ENCODE results near the gene GRK3. TPM values are rescaled to one million over a fixed set of nuclear protein-coding genes. Genes with fewer than 3 reads are reported as not detected.
"Not testable (repeated sequence)": the region's sequence is repeated elsewhere in the genome, so short reads cannot be mapped to it uniquely, and the experiment has no call there.

GRK3 gene
- total RNA-seq, 1 donor from 2014 or later = 6.3 TPM

DNA sequence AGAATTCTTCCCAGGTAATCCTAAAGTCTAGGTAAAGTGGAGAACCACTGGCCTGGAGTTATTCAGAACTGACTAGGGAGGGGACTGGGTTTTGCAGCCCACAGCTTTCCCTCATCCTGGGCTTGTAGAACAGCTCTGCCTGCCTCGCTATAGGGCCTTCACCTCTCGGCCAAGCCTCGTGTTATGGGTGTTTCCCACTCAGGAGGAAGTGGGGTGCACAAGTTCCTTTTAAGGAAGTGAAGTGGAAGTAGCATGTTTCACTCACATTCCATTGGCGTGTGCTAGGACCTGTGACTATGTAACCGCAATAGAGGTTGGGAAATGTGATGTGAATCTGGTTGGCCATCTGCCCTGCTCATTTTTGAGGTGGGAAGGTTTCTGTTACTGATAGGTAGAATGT lies 20.5 kb downstream of the GRK3 start:
- H3K4me3 ChIP-seq (ENCODE audit: low read length in 3 of 3); H3K27ac ChIP-seq (ENCODE audit: low read depth, low read length); H3K9ac ChIP-seq (ENCODE audit: low read depth in 1 of 3, low read length in 3 of 3): not testable (repeated sequence)

DNA sequence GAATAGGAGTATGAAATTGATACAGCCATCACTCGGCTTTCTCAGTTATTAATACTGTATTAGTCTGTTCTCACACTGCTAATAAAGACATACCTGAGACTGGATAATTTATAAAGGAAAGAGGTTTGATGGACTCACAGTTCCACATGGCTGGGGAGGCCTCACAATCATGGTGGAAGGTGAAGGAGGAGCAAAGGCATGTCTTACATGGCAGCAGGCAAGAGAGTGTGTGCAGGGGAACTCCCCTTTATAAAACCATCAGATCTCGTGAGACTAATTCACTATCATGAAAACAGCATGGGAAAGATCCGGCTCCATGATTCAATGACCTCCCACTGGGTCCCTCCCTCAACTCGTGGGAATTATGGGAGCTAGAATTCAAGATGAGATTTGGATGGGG lies 25.2 kb downstream of the GRK3 start:
- H3K27me3 ChIP-seq (ENCODE audit: control insufficient read depth in 3 of 3, insufficient read depth in 3 of 3, low read length in 3 of 3); H3K9me3 ChIP-seq (ENCODE audit: control insufficient read depth in 3 of 3, low read length in 3 of 3); H3K9ac ChIP-seq (ENCODE audit: low read depth in 1 of 3, low read length in 3 of 3); H3K4me3 ChIP-seq (ENCODE audit: low read length in 3 of 3); H3K27ac ChIP-seq (ENCODE audit: low read depth, low read length); H3K4me1 ChIP-seq (ENCODE audit: control insufficient read depth in 3 of 3, insufficient read depth in 3 of 3, low read length in 3 of 3); H3K36me3 ChIP-seq (ENCODE audit: control insufficient read depth in 3 of 3, insufficient read depth in 3 of 3, low read length in 3 of 3): not testable (repeated sequence)

More for the DNA sequence above, 20.5 kb downstream of the GRK3 start:
- H3K9me3 ChIP-seq (ENCODE audit: control insufficient read depth in 3 of 3, low read length in 3 of 3); H3K4me1 ChIP-seq (ENCODE audit: control insufficient read depth in 3 of 3, insufficient read depth in 3 of 3, low read length in 3 of 3); H3K27me3 ChIP-seq (ENCODE audit: control insufficient read depth in 3 of 3, insufficient read depth in 3 of 3, low read length in 3 of 3); H3K36me3 ChIP-seq (ENCODE audit: control insufficient read depth in 3 of 3, insufficient read depth in 3 of 3, low read length in 3 of 3): not testable (repeated sequence)

DNA sequence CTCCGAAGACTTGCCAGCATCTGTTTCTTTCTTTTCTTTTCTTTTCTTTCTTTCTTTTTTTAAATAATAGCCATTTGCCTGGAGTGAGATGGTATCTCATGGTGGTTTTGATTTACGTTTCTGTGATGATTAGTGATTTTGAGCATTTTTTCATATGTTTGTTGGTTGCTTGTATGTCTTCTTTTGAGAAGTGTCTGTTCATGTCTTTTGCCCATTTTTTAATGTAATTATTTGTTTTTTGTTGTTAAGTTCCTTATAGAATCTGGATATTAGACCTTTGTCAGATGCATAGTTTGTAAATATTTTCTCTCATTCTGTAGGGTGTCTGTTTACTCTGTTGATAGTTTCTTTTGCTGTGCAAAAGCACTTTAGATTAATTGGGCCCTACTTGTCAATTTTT lies 28.8 kb downstream of the GRK3 start:
- not testable (repeated sequence) for H3K9ac ChIP-seq (ENCODE audit: low read depth in 1 of 3, low read length in 3 of 3); H3K36me3 ChIP-seq (ENCODE audit: control insufficient read depth in 3 of 3, insufficient read depth in 3 of 3, low read length in 3 of 3); H3K9me3 ChIP-seq (ENCODE audit: control insufficient read depth in 3 of 3, low read length in 3 of 3); H3K27me3 ChIP-seq (ENCODE audit: control insufficient read depth in 3 of 3, insufficient read depth in 3 of 3, low read length in 3 of 3); H3K4me3 ChIP-seq (ENCODE audit: low read length in 3 of 3); H3K4me1 ChIP-seq (ENCODE audit: control insufficient read depth in 3 of 3, insufficient read depth in 3 of 3, low read length in 3 of 3); H3K27ac ChIP-seq (ENCODE audit: low read depth, low read length)

DNA sequence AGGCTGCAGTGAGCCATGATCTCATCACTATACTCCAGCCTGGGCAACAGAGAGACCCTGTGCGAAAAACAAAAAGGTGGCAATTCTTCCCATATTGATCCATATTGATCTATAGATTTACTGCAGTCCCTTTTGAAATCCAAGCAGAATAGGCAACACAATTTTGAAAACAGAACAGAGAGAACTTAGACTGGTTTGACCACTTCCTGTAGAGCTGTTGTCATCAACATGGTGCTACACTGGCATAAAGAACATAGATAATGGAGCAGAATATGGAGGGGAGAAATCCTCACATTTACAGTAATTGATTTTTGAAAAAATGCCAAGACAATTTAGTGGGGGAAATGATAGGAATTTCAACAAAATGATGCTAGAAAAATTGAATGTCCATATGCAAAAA lies 34.1 kb downstream of the GRK3 start:
- Histone ChIP-seq H3K9me3 (ENCODE audit: control insufficient read depth in 3 of 3, low read length in 3 of 3) (no peaks in the 10 kb centered on the region), H3K9ac (ENCODE audit: low read depth in 1 of 3, low read length in 3 of 3) (no peak overlapping the region), H3K36me3 (ENCODE audit: control insufficient read depth in 3 of 3, insufficient read depth in 3 of 3, low read length in 3 of 3) (no peaks in the 10 kb centered on the region), H3K4me1 (ENCODE audit: control insufficient read depth in 3 of 3, insufficient read depth in 3 of 3, low read length in 3 of 3) (no peaks in the 10 kb centered on the region), H3K27me3 (ENCODE audit: control insufficient read depth in 3 of 3, insufficient read depth in 3 of 3, low read length in 3 of 3) (no peaks in the 10 kb centered on the region), H3K27ac (ENCODE audit: low read depth, low read length) (no peak overlapping the region), H3K4me3 (ENCODE audit: low read length in 3 of 3) (no peak overlapping the region)

DNA sequence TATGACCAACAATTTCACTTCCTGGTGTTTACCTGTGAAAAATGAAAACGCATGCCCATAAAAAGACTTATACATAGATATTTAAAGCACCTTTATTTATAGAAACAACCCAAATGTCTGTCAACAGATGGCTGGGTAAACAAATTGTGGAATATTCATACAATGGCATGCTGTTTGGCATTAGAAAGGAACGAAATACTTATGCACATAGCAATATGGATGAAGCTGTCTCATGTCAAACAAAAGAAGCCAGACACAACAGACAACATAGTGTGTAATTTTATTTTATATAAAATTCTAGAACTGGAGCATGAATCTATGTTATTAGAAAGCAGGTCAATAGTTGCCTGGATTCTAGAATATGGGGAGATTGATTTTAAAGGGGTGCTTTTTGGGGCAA lies 38.0 kb downstream of the GRK3 start:
- Histone ChIP-seq H3K9me3 (ENCODE audit: control insufficient read depth in 3 of 3, low read length in 3 of 3) (no peaks in the 10 kb centered on the region), H3K4me3 (ENCODE audit: low read length in 3 of 3) (no peak overlapping the region), H3K36me3 (ENCODE audit: control insufficient read depth in 3 of 3, insufficient read depth in 3 of 3, low read length in 3 of 3) (no peaks in the 10 kb centered on the region), H3K4me1 (ENCODE audit: control insufficient read depth in 3 of 3, insufficient read depth in 3 of 3, low read length in 3 of 3) (no peaks in the 10 kb centered on the region), H3K27ac (ENCODE audit: low read depth, low read length) (no peak overlapping the region), H3K9ac (ENCODE audit: low read depth in 1 of 3, low read length in 3 of 3) (no peak overlapping the region), H3K27me3 (ENCODE audit: control insufficient read depth in 3 of 3, insufficient read depth in 3 of 3, low read length in 3 of 3) (no peaks in the 10 kb centered on the region)

DNA sequence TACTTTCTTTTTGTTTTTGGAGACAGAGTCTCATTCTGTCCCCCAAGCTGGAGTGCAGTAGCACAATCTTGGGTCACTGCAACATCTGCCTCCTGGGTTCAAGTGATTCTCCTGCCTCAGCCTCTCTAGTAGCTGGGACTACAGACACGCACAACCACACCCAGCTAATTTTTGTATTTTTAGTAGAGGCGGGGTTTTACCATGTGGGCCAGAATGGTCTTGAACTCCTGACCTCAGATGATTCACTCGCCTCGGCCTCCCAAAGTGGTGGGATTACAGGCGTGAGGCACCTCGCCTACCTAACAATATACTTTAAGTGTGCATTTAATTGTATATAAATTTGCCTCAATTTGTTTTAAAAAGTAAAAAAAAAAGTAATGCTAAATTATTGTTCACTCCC lies 38.4 kb downstream of the GRK3 start:
- no peaks in the 10 kb centered on the region for H3K27me3 ChIP-seq (ENCODE audit: control insufficient read depth in 3 of 3, insufficient read depth in 3 of 3, low read length in 3 of 3)
- H3K9me3 ChIP-seq (ENCODE audit: control insufficient read depth in 3 of 3, low read length in 3 of 3) = no peaks in the 10 kb centered on the region
- H3K9ac ChIP-seq (ENCODE audit: low read depth in 1 of 3, low read length in 3 of 3) = no peak overlapping the region
- no peaks in the 10 kb centered on the region for H3K4me1 ChIP-seq (ENCODE audit: control insufficient read depth in 3 of 3, insufficient read depth in 3 of 3, low read length in 3 of 3)
- H3K4me3 ChIP-seq (ENCODE audit: low read length in 3 of 3) = no peak overlapping the region
- H3K36me3 ChIP-seq (ENCODE audit: control insufficient read depth in 3 of 3, insufficient read depth in 3 of 3, low read length in 3 of 3) = no peaks in the 10 kb centered on the region
- H3K27ac ChIP-seq (ENCODE audit: low read depth, low read length) = no peak overlapping the region

DNA sequence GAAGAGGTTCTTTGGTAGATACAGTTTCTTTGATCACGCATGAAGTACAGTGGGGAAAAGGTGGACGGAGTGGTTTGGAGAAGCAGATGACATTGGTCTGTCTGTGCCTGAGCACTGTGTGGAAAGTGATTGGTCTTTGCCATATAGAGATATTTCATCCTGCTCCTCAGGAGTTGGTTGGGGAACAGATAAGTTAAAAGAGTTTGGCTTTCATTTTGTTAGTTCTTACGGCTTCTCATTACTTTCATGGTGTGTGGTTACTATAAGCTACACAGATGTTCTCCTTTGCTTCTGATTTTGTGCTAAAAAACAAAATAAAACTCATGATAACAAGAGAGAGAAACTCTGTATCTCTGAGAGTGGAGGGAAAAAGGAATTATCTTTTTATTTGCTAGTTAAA lies 40.7 kb downstream of the GRK3 start:
- H3K4me1 ChIP-seq (ENCODE audit: control insufficient read depth in 3 of 3, insufficient read depth in 3 of 3, low read length in 3 of 3); H3K9ac ChIP-seq (ENCODE audit: low read depth in 1 of 3, low read length in 3 of 3); H3K27ac ChIP-seq (ENCODE audit: low read depth, low read length); H3K4me3 ChIP-seq (ENCODE audit: low read length in 3 of 3); H3K9me3 ChIP-seq (ENCODE audit: control insufficient read depth in 3 of 3, low read length in 3 of 3); H3K36me3 ChIP-seq (ENCODE audit: control insufficient read depth in 3 of 3, insufficient read depth in 3 of 3, low read length in 3 of 3); H3K27me3 ChIP-seq (ENCODE audit: control insufficient read depth in 3 of 3, insufficient read depth in 3 of 3, low read length in 3 of 3): not testable (repeated sequence)

DNA sequence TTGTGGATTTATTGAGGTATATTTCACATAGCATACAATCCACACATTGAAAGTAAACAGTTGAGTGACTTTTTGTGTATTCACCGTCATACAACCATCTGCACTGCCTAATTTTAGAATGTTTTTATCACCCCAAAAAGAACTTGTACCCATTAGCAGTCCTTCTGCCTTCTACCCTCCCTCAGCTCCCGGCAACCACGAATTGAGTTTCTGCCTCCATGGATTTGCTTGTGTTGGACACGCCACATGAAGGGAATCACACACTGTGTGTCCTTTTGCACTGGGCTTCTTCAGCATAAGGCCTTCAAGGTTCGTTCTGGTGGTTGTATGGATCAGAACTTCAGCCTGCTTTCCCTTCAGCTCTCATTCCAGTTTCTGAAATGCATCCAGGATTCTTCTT lies 41.1 kb downstream of the GRK3 start:
- H3K27ac ChIP-seq (ENCODE audit: low read depth, low read length); H3K4me3 ChIP-seq (ENCODE audit: low read length in 3 of 3); H3K36me3 ChIP-seq (ENCODE audit: control insufficient read depth in 3 of 3, insufficient read depth in 3 of 3, low read length in 3 of 3); H3K27me3 ChIP-seq (ENCODE audit: control insufficient read depth in 3 of 3, insufficient read depth in 3 of 3, low read length in 3 of 3); H3K9ac ChIP-seq (ENCODE audit: low read depth in 1 of 3, low read length in 3 of 3); H3K4me1 ChIP-seq (ENCODE audit: control insufficient read depth in 3 of 3, insufficient read depth in 3 of 3, low read length in 3 of 3); H3K9me3 ChIP-seq (ENCODE audit: control insufficient read depth in 3 of 3, low read length in 3 of 3): not testable (repeated sequence)

DNA sequence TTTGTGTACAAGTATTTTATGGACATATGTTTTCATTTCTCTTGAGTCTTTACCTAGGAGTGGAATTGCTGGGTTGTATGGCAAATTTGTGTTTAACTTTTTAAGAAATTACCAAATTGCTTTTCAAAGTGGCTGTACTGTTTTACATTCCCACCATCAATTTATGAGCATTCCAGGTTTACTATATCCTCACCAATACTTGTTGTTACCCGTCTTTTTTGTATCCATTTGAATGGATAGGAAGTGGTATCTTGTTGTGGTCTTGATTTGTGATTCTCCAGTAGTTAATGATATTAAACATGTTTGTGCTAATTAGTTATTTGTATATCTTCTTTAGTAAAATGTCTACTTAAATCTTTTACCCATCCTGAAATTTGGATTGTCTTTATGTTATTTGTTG lies 46.8 kb downstream of the GRK3 start:
- H3K36me3 ChIP-seq (ENCODE audit: control insufficient read depth in 3 of 3, insufficient read depth in 3 of 3, low read length in 3 of 3); H3K9ac ChIP-seq (ENCODE audit: low read depth in 1 of 3, low read length in 3 of 3); H3K4me1 ChIP-seq (ENCODE audit: control insufficient read depth in 3 of 3, insufficient read depth in 3 of 3, low read length in 3 of 3): not testable (repeated sequence)

DNA sequence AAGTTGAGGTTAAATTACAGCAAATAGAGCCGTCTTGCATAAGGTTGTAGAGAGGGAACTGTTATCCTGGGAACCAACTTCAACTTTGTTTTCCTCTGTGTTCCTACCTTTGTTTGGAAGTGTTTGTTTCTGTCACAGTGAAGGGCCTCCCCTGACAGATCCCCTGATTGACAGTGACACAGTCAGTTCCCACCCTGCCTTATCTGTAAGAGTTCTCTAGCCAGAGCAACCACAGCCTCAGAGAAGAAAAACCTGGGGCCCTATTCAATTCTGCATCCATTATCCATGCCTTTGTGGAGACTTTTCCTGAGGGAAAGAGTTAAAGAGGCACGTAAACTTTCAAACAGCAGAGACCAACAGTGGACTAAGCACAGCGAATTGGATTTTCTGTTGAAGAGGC lies 48.7 kb downstream of the GRK3 start:
- H3K27me3 ChIP-seq (ENCODE audit: control insufficient read depth in 3 of 3, insufficient read depth in 3 of 3, low read length in 3 of 3); H3K4me1 ChIP-seq (ENCODE audit: control insufficient read depth in 3 of 3, insufficient read depth in 3 of 3, low read length in 3 of 3); H3K9ac ChIP-seq (ENCODE audit: low read depth in 1 of 3, low read length in 3 of 3); H3K4me3 ChIP-seq (ENCODE audit: low read length in 3 of 3); H3K27ac ChIP-seq (ENCODE audit: low read depth, low read length); H3K36me3 ChIP-seq (ENCODE audit: control insufficient read depth in 3 of 3, insufficient read depth in 3 of 3, low read length in 3 of 3); H3K9me3 ChIP-seq (ENCODE audit: control insufficient read depth in 3 of 3, low read length in 3 of 3): not testable (repeated sequence)

More for the DNA sequence above, 46.8 kb downstream of the GRK3 start:
- not testable (repeated sequence) for H3K27me3 ChIP-seq (ENCODE audit: control insufficient read depth in 3 of 3, insufficient read depth in 3 of 3, low read length in 3 of 3); H3K27ac ChIP-seq (ENCODE audit: low read depth, low read length); H3K9me3 ChIP-seq (ENCODE audit: control insufficient read depth in 3 of 3, low read length in 3 of 3); H3K4me3 ChIP-seq (ENCODE audit: low read length in 3 of 3)

DNA sequence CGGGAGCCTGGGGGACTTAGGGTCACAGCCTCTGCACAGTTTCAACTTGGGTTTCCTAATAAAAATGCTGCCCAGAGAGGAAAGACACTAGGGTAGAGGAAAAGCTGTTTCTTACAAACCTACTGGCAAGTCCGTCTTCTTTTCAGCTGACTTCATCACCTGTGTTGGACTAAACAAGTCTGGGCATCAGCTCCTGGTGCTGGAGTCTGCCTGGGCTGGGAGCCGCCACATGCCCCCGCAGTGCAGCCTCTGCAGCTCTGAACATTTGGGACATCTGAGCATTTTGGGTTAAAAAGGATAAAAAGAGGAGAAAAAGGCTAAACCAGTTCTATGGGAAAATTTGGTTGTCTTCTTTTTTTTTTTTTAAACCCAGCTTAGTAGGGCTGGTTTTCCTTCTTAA lies 49.1 kb downstream of the GRK3 start:
- not testable (repeated sequence) for H3K4me3 ChIP-seq (ENCODE audit: low read length in 3 of 3); H3K27ac ChIP-seq (ENCODE audit: low read depth, low read length); H3K4me1 ChIP-seq (ENCODE audit: control insufficient read depth in 3 of 3, insufficient read depth in 3 of 3, low read length in 3 of 3); H3K9ac ChIP-seq (ENCODE audit: low read depth in 1 of 3, low read length in 3 of 3); H3K27me3 ChIP-seq (ENCODE audit: control insufficient read depth in 3 of 3, insufficient read depth in 3 of 3, low read length in 3 of 3); H3K9me3 ChIP-seq (ENCODE audit: control insufficient read depth in 3 of 3, low read length in 3 of 3); H3K36me3 ChIP-seq (ENCODE audit: control insufficient read depth in 3 of 3, insufficient read depth in 3 of 3, low read length in 3 of 3)
